Activated CD8-positive, alpha-beta memory T cell treated with anti-CD3 and anti-CD28 coated beads, Interleukin-2, amount 50 U/mL, for 48 hours (primary cell): ENCODE data around the gene FCHSD2.
"Not testable (repeated sequence)": the region's sequence is repeated elsewhere in the genome, so short reads cannot be mapped to it uniquely, and the experiment has no call there.

Experiments used
- DNase-seq: peaks from one replicate; pipeline ENCODE4 v3.0.0-alpha.2; 2020

The FCHSD2 gene

DNA sequence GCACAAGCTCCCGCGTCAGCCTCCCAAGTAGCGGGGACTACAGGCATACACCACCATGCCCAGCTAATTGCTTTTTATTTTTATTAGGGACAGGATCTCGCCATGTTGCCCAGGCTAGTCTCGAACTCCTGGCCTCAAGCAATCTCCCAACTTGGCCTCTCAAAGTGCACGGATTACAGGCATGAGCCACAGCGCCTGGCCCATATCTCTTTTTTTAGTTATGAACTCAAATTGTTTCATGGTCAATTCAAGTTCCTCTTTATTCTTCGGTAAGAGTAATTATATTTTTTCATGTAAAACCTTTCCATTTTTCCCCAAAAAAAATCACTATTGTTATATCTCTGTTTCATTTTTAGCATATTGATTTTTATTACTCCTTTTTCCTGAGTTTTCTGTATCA is 25.5 kb downstream of the FCHSD2 start:
- no peak for DNase-seq

DNA sequence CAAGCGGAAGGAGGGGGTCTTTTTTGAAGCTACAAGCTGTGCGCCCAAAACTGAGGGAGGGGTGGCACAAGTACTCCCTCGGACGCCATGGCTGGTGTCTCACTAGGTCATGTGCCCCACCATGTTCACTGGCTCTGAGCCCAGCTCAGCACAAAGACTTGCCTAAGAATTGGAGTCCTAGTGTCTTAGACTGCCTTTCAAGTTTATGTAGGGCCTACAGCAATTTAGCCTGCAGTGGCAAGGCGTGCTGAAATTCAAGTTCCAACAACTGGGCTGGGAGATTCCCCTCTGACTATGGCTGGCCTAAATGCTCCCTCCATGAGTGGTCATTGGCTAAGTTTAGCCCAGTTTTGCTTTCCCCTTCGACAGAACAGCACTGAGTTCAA is 27.3 kb downstream of the FCHSD2 start:
- DNase-seq: no peak

- DNase-seq: no peak
Observed at GRCh38 chr11:73114110-73114834, 27.8 kb downstream of the FCHSD2 start.

GRCh38 chr11:73113426-73113825 is 28.7 kb downstream of the FCHSD2 start:
- no peak for DNase-seq

DNA sequence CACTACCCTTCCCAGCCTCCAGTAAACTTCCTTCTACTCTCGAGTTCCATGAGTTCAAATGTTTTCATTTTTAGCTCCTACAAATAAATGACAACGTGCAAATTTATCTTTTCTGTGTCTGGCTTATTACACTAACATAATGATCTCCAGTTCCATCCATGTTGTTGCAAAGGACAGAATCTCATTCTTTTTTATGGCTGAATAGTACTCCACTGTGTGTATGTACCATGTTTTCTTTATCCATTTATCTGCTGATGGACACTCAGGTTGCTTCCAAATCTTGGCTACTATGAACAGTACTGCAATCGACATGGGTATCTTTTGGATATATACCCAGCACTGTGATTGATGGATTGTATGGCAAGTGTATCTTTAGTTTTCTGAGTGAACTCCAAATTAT is 34.5 kb downstream of the FCHSD2 start:
- DNase-seq: no peak

DNA sequence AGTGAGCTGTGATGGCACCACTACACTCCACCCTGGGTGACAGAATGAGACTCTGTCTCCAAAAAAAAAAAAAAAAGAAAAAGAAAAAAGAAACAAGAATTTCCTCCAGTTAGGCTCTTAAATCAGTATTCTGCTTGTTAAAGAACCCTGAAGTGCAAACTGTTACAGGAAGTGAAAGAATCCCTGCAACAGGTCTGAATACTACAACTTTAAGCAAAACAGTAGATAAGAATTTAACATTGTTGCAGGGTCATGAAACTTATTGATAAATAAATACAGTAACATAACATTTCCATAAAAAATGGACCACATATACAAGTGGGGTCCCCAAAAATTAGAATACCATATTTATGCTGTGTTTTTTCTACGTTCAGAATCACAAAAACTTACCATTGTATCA is 35.8 kb downstream of the FCHSD2 start:
- no peak for DNase-seq

- no peak for DNase-seq
Observed at GRCh38 chr11:73100578-73100977, 41.5 kb downstream of the FCHSD2 start.

- no peak for DNase-seq
Observed at GRCh38 chr11:73099512-73100266, 42.4 kb downstream of the FCHSD2 start.

DNA sequence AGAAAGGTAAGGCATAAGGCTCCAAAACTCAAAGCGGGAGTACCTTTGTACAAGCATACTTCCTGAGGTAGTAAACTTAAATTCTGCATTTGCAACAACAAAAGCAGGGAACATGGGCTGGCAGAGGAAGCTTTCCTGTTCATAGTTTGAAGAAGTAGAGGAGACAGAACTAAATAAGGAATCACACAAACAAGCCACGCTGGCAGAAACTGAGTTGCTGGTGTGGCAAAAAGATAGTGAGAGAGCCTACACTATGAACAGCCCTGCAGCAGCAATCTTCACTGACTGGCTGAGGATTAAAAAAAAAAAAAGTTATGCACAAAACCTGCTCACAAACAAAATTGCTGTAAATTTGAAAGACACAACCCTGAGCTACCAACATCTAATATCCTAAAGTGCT is 46.5 kb downstream of the FCHSD2 start:
- DNase-seq: no peak

DNA sequence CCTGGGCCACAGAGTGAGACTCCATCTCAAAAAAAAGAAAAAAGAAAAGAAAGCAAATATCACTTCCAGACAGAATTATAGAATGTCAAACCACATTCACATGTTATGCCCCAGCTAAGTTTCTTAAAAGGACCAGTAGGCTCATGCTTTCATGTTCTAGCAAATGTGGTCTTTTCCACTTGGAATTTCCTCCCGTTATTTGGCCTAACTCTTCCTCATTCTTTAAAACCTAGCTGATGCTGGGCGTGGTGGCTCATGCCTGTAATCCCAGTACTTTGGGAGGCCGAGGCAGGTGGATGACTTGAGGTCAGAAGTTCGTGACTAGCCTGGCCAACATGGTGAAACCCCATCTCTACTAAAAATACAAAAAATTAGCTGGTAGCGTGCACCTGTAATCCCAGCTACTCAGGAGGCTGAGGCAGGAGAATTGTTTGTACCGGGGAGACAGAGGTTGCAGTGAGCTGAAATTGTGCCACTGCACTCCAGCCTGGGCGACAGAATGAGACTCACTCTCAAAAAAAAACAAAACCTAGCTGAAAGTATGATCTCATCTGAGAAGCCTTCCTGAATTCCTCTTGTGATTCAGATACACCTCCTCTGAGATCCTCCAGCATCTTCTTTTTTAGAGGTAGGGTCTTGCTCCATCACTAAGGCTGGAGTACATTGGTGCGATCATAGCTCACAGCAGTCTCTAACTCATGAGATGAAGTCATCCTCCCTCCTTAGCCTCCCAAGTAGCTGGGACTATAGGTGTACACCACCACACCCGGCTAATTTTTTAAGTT is 50.4 kb downstream of the FCHSD2 start:
- DNase-seq: no peak

GRCh38 chr11:73087730-73088129 is 54.4 kb downstream of the FCHSD2 start:
- no peak for DNase-seq

DNA sequence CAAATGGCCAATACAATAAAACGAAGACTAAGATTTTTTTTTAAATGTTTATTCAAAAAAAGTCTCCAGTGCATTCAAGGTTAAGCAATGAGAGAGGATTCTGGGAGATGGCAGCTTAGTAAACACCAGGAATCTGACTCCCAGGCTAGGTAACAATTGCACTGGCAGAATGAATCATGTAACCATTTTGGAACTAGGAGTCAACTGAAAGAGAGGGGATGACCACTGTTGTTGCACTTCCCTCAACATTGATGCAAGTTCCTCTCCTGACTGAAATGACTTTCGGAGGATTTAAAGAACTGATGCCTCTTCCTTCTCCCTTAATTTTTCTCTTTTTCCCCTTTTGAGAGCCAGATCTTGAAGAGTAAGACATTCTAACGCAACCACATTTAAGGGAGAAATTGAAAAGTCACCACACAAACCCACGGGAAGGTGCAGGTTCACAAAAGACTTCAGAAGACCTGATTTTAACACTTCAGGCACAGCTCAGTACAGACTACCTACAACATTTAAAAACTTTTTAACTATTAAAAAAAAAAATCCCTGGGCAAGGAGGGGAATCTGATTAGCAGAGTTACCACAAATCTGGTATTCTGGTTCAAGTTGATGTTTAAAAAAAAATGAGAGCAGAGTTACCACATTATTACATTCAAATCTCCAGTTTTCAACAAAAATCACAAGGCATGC is 56.8 kb downstream of the FCHSD2 start:
- no peak for DNase-seq

GRCh38 chr11:73078631-73079030 is 63.5 kb downstream of the FCHSD2 start:
- DNase-seq: no peak

GRCh38 chr11:73077454-73077853 is 64.7 kb downstream of the FCHSD2 start:
- DNase-seq: no peak

- DNase-seq: no peak
Observed at GRCh38 chr11:73074319-73074718, 67.8 kb downstream of the FCHSD2 start.

DNA sequence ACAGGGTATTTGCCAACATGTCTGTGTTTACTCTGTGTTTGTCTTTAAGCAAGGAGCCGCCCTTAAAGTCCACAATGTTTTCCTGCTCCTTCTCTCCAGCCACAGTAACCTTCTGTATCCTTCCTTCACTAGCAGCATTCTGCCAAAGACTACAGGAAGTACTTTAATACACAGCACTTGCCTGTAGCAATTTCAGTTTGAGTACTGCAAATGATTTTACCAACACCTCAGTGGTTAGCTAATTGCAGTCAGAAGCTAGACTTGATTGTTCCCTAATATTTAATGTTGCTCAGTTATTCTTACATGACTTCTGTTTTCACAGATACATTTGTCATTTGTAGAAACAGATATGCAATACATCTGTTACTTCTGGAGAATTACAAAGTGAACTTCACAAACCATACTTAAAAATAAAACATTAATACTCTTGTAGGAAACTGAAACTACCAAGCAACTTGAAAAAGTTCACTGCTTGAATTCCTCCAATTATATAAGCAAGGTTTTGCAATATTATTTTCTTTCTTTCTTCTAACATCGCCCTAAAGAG is 69.1 kb downstream of the FCHSD2 start:
- DNase-seq: no peak

DNA sequence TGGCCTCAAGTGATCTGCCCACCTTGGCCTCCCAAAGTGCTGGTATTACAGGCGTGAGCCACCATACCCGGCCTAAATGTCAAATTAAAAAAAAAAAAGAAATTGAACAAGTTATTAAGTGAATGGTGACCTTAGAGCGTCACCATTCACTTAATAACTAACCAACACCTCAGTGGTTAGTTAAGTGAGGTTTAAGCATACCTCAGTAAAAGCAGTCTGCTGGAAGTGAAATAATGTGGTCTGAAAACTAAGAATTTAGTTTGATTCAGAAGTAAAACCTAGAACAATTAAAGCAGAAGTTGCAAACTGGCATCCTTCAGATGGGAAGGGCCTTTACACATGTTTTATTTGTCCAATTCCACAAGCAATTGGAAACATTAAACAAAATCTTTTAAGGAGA is 71.5 kb downstream of the FCHSD2 start:
- no peak for DNase-seq

GRCh38 chr11:73061857-73062424 is 80.2 kb downstream of the FCHSD2 start:
- not testable (repeated sequence) for DNase-seq

DNA sequence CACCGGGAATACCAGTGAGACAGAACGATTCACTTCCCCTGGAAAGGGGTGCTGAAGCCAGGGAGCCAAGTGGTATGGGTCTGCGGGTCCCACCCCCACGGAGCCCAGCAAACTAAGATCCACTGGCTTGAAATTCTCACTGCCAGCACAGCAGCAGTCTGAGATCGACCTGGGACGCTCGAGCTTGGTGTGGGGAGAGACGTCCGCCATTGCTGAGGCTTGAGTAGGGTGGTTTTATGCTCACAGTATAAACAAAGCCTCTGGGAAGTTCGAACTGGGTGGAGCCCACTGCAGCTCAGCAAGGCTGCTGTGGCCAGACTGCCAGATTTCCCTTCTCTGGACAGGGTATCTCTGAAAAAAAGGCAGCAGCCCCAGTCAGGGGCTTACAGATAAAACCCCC is 80.7 kb downstream of the FCHSD2 start:
- DNase-seq: not testable (repeated sequence)

DNA sequence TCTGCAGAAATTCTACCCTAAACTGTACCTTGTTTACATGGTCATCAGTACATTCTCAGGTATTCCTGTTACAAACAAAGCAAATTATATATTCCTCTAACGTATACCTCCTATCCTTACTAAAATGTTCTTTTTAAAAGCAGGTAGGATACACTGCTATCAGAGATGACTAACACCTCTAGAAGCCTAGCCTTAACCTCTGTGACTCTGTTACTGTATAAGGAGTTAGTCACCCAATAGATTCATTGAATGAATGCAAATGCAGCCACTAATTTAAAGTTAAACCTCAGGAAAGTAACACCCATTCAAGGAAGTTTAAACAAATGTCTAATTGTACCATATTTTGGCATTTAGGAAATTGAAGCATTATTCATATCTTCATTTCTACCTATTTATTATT is 82.2 kb downstream of the FCHSD2 start:
- no peak for DNase-seq

DNA sequence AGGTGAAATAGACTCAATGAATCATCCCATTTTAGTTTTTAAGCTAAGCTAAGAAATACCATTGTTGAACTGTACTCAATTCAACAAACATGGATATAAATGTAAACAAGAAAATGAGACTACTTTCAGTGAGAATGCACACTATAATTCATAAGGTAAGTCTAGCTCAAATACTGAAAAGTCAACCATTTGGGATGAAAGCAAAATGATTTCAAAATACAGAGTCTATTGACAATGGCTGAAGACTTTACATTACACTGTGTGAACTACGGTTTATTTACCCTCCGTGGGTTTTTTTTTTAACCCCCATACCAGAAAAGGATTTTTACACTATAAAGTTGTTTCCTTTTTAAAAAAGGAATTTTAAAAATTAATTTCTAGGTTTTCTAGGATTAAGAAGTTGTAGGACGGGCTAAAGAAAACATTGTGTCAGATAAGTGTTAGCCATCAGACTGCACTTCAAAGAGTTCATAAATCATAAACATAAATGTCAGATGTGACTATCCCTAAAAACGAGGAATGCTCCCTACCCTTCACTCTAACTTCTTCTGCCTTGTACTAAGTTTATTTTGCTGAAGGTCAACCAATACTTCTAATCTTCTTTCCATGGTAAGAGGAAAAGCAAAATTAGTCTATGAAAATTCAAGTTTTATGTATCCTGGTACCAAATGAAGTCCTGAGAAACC is 83.0 kb downstream of the FCHSD2 start:
- no peak for DNase-seq
